Smooth muscle cell of the brain vasculature (primary cell): ENCODE measurements around the gene FAM185A.
"Not testable (repeated sequence)": the region's sequence is repeated elsewhere in the genome, so short reads cannot be mapped to it uniquely, and the experiment has no call there.

Source experiments
- DNase-seq: peaks from one replicate; pipeline ENCODE4 v3.0.0-alpha.2; 2012; ENCODE audit warnings: low read depth, low spot score

The FAM185A gene

GRCh38 chr7:102830197-102830596 is 81.4 kb downstream of the FAM185A start:
- DNase-seq, result no peak

GRCh38 chr7:102832674-102833073 is 83.9 kb downstream of the FAM185A start:
- DNase-seq, result no peak

- DNase-seq, result no peak
Measured at GRCh38 chr7:102833343-102833742, 84.5 kb downstream of the FAM185A start.

GRCh38 chr7:102834466-102834865 is 85.7 kb downstream of the FAM185A start:
- DNase-seq, result no peak

GRCh38 chr7:102834999-102835398 is 86.2 kb downstream of the FAM185A start:
- peak; percentile 57 for DNase-seq

GRCh38 chr7:102836191-102836919 is 87.6 kb downstream of the FAM185A start:
- no peak for DNase-seq

- no peak for DNase-seq
Measured at GRCh38 chr7:102836977-102837376, 88.2 kb downstream of the FAM185A start.

- no peak for DNase-seq
Measured at GRCh38 chr7:102837802-102838201, 89.0 kb downstream of the FAM185A start.

- DNase-seq, result not testable (repeated sequence)
Measured at GRCh38 chr7:102838572-102839101, 89.8 kb downstream of the FAM185A start.

GRCh38 chr7:102840404-102840803 is 91.6 kb downstream of the FAM185A start:
- no peak for DNase-seq

- DNase-seq, result peak; percentile 88
Measured at GRCh38 chr7:102841290-102841689, 92.5 kb downstream of the FAM185A start.

- DNase-seq, result no peak
Measured at GRCh38 chr7:102842284-102842683, 93.5 kb downstream of the FAM185A start.

- DNase-seq, result no peak
Measured at GRCh38 chr7:102843850-102844249, 95.1 kb downstream of the FAM185A start.

- no peak for DNase-seq
Measured at GRCh38 chr7:102845346-102845745, 96.5 kb downstream of the FAM185A start.

- no peak for DNase-seq
Measured at GRCh38 chr7:102849079-102849478, 100.3 kb downstream of the FAM185A start.

GRCh38 chr7:102849538-102849937 is 100.7 kb downstream of the FAM185A start:
- DNase-seq, result no peak

- no peak for DNase-seq
Measured at GRCh38 chr7:102856036-102856435, 107.2 kb downstream of the FAM185A start.
